Upper lobe of left lung (tissue), 4 donors: ENCODE measurements around the gene NRDC.

Experiments
- EP300 ChIP-seq, 4 donors: sonication (generic); formaldehyde crosslinking; IDR thresholded peaks; one replicate each; pipeline ENCODE4 v1.5.1; 2017; ENCODE audit warnings: antibody characterized with exemption in 4 of 4, control low read depth in 2 of 4
- POLR2A ChIP-seq, 4 donors: fragments of 450-650 bp; IDR thresholded peaks; one replicate each; pipeline ENCODE4 v1.5.1; 2016 to 2017; ENCODE audit warnings: antibody characterized with exemption in 4 of 4, mild to moderate bottlenecking in 2 of 4
- TF ChIP-seq, protein P1 (sequence below), 6 experiments: fragments of 450-650 bp in 4 of 6; fragments of 200-600 bp in 2 of 6; sonication (generic) in 2 of 6; IDR thresholded peaks; one replicate each; pipeline ENCODE4 v1.5.1; 2016 to 2019; ENCODE audit warnings: antibody characterized with exemption in 6 of 6

DNA sequence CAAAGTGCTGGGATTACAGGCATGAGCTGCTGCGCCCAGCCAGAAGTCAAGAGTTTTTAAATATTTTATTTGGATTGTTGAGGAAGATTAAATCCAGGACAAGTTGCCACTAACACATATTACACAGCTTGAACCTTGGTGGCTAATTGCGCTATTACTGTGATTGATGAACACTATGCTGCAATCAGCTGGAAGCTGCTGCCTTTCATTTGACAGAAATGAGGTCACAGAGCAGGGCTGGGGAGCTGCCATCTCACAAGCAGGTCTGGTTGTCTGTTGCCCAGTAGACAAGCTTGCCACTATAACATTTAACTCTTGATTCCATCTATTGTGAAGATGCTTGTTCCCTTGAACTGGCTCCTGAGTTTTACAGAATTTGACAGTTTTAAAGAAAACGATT lies 37.4 kb upstream of the NRDC start:
- TF ChIP-seq EP300 (IDR thresholded peaks at IDR 0.05) (no peak), POLR2A (IDR thresholded peaks at IDR 0.05) (no peak)
- TF ChIP-seq, protein P1, sequence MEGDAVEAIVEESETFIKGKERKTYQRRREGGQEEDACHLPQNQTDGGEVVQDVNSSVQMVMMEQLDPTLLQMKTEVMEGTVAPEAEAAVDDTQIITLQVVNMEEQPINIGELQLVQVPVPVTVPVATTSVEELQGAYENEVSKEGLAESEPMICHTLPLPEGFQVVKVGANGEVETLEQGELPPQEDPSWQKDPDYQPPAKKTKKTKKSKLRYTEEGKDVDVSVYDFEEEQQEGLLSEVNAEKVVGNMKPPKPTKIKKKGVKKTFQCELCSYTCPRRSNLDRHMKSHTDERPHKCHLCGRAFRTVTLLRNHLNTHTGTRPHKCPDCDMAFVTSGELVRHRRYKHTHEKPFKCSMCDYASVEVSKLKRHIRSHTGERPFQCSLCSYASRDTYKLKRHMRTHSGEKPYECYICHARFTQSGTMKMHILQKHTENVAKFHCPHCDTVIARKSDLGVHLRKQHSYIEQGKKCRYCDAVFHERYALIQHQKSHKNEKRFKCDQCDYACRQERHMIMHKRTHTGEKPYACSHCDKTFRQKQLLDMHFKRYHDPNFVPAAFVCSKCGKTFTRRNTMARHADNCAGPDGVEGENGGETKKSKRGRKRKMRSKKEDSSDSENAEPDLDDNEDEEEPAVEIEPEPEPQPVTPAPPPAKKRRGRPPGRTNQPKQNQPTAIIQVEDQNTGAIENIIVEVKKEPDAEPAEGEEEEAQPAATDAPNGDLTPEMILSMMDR (IDR thresholded peaks at IDR 0.05) = no peak
